ENCODE results near the gene NQO1. TPM values are rescaled to one million over a fixed set of nuclear protein-coding genes. Genes with fewer than 3 reads are reported as not detected.

Gene NQO1
- total and polyA plus RNA-seq, 9 of the 15 experiments (the other 6 are each of a cell fraction or from before 2014, with no cell fraction given): 96.7 to 198 (median 122) TPM

- Histone ChIP-seq H4K20me1 (replicated peaks; ENCODE audit: control insufficient read depth, insufficient read depth, low read length) (no peaks in the 10 kb centered on the region), H3K9ac (ENCODE audit: insufficient read depth in 1 of 2, low read depth in 2 of 2, low read length in 2 of 2) (no peak overlapping the region), H3K27ac (ENCODE audit: extremely low read depth, low read depth, low read length) (no peak overlapping the region), H3K9me3 (replicated peaks; ENCODE audit: control insufficient read depth, insufficient read depth, low read depth, low read length) (no peaks in the 10 kb centered on the region), H3K27me3 (ENCODE audit: control insufficient read depth in 2 of 2, insufficient read depth in 2 of 2, low read length in 2 of 2) (no peaks in the 10 kb centered on the region), H3K36me3 (ENCODE audit: control insufficient read depth, insufficient read depth, low read length) (no peaks in the 10 kb centered on the region), H3K9me1 (ENCODE audit: control insufficient read depth, insufficient read depth, low read length) (peaks cover 3% of the 10 kb centered on the region), H2AFZ (ENCODE audit: low read depth, low read length) (no peak overlapping the region), H3K4me2 (ENCODE audit: insufficient read depth, low read length) (no peak overlapping the region), H3K4me3 (no peak overlapping the region), H3K79me2 (ENCODE audit: control insufficient read depth, insufficient read depth, low read length) (peaks cover 20% of the 10 kb centered on the region), H3K4me1 (replicated peaks in 1 of 2; ENCODE audit: control insufficient read depth in 2 of 2, insufficient read depth in 2 of 2, low read length in 2 of 2) (peaks cover 6 to 9% of the 10 kb centered on the region in 2 experiments; a peak in 4 of 5 replicates)
- in situ Hi-C loops (cut with MboI): no loop called here
- no peak for ATAC-seq
- intact Hi-C loops (cut with micrococcal nuclease): no loop called here
- ChIA-PET CTCF (ENCODE audit: low intra/inter-chr PET ratio) (no interaction called here), POLR2A (no interaction called here)
- no TSS peak for BruUV-seq (replicated peaks)
- no peak for DNase-seq (ENCODE audit: extremely low read depth in 1 of 4, low spot score in 3 of 4)
- FAIRE-seq: no peak
- TF ChIP-seq ZBTB11 (CRISPR knock-in tag; IDR thresholded peaks at IDR 0.05) (no peak), ILK (tag; IDR thresholded peaks at IDR 0.05; ENCODE audit: borderline replicate concordance, low read depth) (no peak), MCM7 (IDR thresholded peaks at IDR 0.05) (no peak), TRIM24 (IDR thresholded peaks at IDR 0.05) (no peak), ZNF232 (CRISPR knock-in tag; IDR thresholded peaks at IDR 0.05) (no peak), SPI1 (IDR thresholded peaks at IDR 0.05; ENCODE audit: borderline replicate concordance, low read depth, low read length) (no peak), JUND (IDR thresholded peaks at IDR 0.05; ENCODE audit: borderline replicate concordance, low read depth, low read length) (no peak), JUND (tag; IDR thresholded peaks at IDR 0.05; ENCODE audit: borderline replicate concordance, low read depth, low read length) (no peak), ZNF318 (IDR thresholded peaks at IDR 0.05; ENCODE audit: borderline replicate concordance in 1 of 2, low read depth in 1 of 2) (no peak), ZNF3 (CRISPR knock-in tag; IDR thresholded peaks at IDR 0.05) (no peak)
Observed at GRCh38 chr16:69775563-69775962, 49.2 kb upstream of the NQO1 start.

All from K562 (cell line).